SK-N-MC (cell line): ENCODE data around the gene MYO1D.

Source experiments
- DNase-seq: peaks from one replicate; pipeline ENCODE4 v3.0.0-alpha.2; 2011; ENCODE audit warnings: low read depth, low spot score
- H3K27ac ChIP-seq: fragments of 200-600 bp; sonication (generic); 2 replicates; pipeline ENCODE4 v1.5.1; 2016; ENCODE audit warnings: mixed run types
- H3K36me3 ChIP-seq: fragments of 200-600 bp; sonication (generic); 2 replicates; pipeline ENCODE4 v1.6.1; 2017; ENCODE audit warnings: antibody characterized with exemption, low read length, mixed read lengths; ENCODE audit not compliant: insufficient read depth
- H3K4me3 ChIP-seq: fragments of 200-600 bp; sonication (generic); 2 replicates; pipeline ENCODE4 v1.5.1; 2016
- H3K9ac ChIP-seq: fragments of 200-600 bp; sonication (generic); 2 replicates; pipeline ENCODE4 v1.8.0; 2017; ENCODE audit warnings: mixed run types, mixed read lengths; ENCODE audit not compliant: insufficient read length
- H3K9me3 ChIP-seq: fragments of 200-600 bp; sonication (generic); 2 replicates; pipeline ENCODE4 v1.6.1; 2017; ENCODE audit warnings: low read depth, mild to moderate bottlenecking, antibody characterized with exemption, low read length, moderate library complexity, mixed read lengths
- EZH2 ChIP-seq: fragments of 200-600 bp; sonication (generic); IDR thresholded peaks from one replicate; pipeline ENCODE4 v1.6.1; 2017; ENCODE audit warnings: antibody characterized with exemption
- FOXP2 ChIP-seq: optimal IDR thresholded peaks from 2 replicates; pipeline ENCODE3; 2011; ENCODE audit warnings: mild to moderate bottlenecking, moderate library complexity; ENCODE audit not compliant: insufficient read depth; ENCODE audit errors: extremely low read length, control extremely low read depth
- POLR2AphosphoS5 ChIP-seq: IDR thresholded peaks from 2 replicates; pipeline ENCODE4 v1.6.1; 2012; ENCODE audit warnings: mild to moderate bottlenecking, low read depth, low read length, borderline replicate concordance

Gene MYO1D

GRCh38 chr17:32798938-32799337 is 78.0 kb downstream of the MYO1D start:
- no peaks in the 10 kb centered on the region for H3K9me3 ChIP-seq
- H3K36me3 ChIP-seq: no peaks in the 10 kb centered on the region
- no peak overlapping the region for H3K9ac ChIP-seq
- no peak overlapping the region for H3K4me3 ChIP-seq
- no peak for DNase-seq
- H3K27ac ChIP-seq: no peak overlapping the region
- TF ChIP-seq POLR2AphosphoS5: no peak
- TF ChIP-seq FOXP2: no peak
- TF ChIP-seq EZH2: no peak

- H3K9me3 ChIP-seq: no peaks in the 10 kb centered on the region
- DNase-seq: no peak
- no peaks in the 10 kb centered on the region for H3K36me3 ChIP-seq
- H3K9ac ChIP-seq: no peak overlapping the region
- TF ChIP-seq FOXP2 (no peak), POLR2AphosphoS5 (no peak), EZH2 (no peak)
- no peak overlapping the region for H3K27ac ChIP-seq
- no peak overlapping the region for H3K4me3 ChIP-seq
Observed at GRCh38 chr17:32795339-32795979, 81.5 kb downstream of the MYO1D start.

GRCh38 chr17:32794533-32795246 is 82.2 kb downstream of the MYO1D start:
- H3K36me3 ChIP-seq: no peaks in the 10 kb centered on the region
- H3K9ac ChIP-seq: no peak overlapping the region
- no peak overlapping the region for H3K27ac ChIP-seq
- no peak overlapping the region for H3K4me3 ChIP-seq
- no peak for DNase-seq
- H3K9me3 ChIP-seq: no peaks in the 10 kb centered on the region
- no peak for TF ChIP-seq EZH2
- TF ChIP-seq FOXP2: no peak
- no peak for TF ChIP-seq POLR2AphosphoS5

- H3K27ac ChIP-seq: no peak overlapping the region
- DNase-seq: no peak
- no peaks in the 10 kb centered on the region for H3K36me3 ChIP-seq
- TF ChIP-seq FOXP2 (no peak), POLR2AphosphoS5 (no peak), EZH2 (no peak)
- no peak overlapping the region for H3K4me3 ChIP-seq
- no peaks in the 10 kb centered on the region for H3K9me3 ChIP-seq
- no peak overlapping the region for H3K9ac ChIP-seq
Observed at GRCh38 chr17:32793841-32794240, 83.1 kb downstream of the MYO1D start.

GRCh38 chr17:32792207-32792606 is 84.7 kb downstream of the MYO1D start:
- no peaks in the 10 kb centered on the region for H3K9me3 ChIP-seq
- H3K9ac ChIP-seq: no peak overlapping the region
- TF ChIP-seq POLR2AphosphoS5 (no peak), EZH2 (no peak), FOXP2 (no peak)
- H3K27ac ChIP-seq: no peak overlapping the region
- no peak overlapping the region for H3K4me3 ChIP-seq
- no peak for DNase-seq
- no peaks in the 10 kb centered on the region for H3K36me3 ChIP-seq

- Histone ChIP-seq H3K27ac (no peak overlapping the region), H3K36me3 (no peaks in the 10 kb centered on the region), H3K9me3 (no peaks in the 10 kb centered on the region), H3K4me3 (no peak overlapping the region), H3K9ac (no peak overlapping the region)
- TF ChIP-seq FOXP2: no peak
- no peak for TF ChIP-seq POLR2AphosphoS5
- no peak for TF ChIP-seq EZH2
- DNase-seq: no peak
Observed at GRCh38 chr17:32786169-32786568, 90.8 kb downstream of the MYO1D start.

- Histone ChIP-seq H3K36me3 (no peaks in the 10 kb centered on the region), H3K27ac (no peak overlapping the region), H3K4me3 (no peak overlapping the region), H3K9ac (no peak overlapping the region), H3K9me3 (no peaks in the 10 kb centered on the region)
- no peak for DNase-seq
- no peak for TF ChIP-seq FOXP2
- no peak for TF ChIP-seq POLR2AphosphoS5
- TF ChIP-seq EZH2: no peak
Observed at GRCh38 chr17:32784113-32784512, 92.8 kb downstream of the MYO1D start.

GRCh38 chr17:32783602-32784001 is 93.3 kb downstream of the MYO1D start:
- Histone ChIP-seq H3K27ac (no peak overlapping the region), H3K4me3 (no peak overlapping the region), H3K9me3 (no peaks in the 10 kb centered on the region), H3K9ac (no peak overlapping the region), H3K36me3 (no peaks in the 10 kb centered on the region)
- TF ChIP-seq FOXP2: no peak
- no peak for TF ChIP-seq EZH2
- no peak for TF ChIP-seq POLR2AphosphoS5
- peak; percentile 51 for DNase-seq

GRCh38 chr17:32780721-32781120 is 96.2 kb downstream of the MYO1D start:
- TF ChIP-seq POLR2AphosphoS5 (no peak), FOXP2 (no peak), EZH2 (no peak)
- no peaks in the 10 kb centered on the region for H3K9me3 ChIP-seq
- H3K4me3 ChIP-seq: no peak overlapping the region
- H3K9ac ChIP-seq: no peak overlapping the region
- H3K27ac ChIP-seq: 0 out of 2 replicates have a peak overlapping the region, but pooled peaks have one; percentile 38
- no peaks in the 10 kb centered on the region for H3K36me3 ChIP-seq
- DNase-seq: no peak
